Breast epithelium (tissue), 3 donors: Measurements from ENCODE around the gene CTSE.

Source experiments
- CTCF ChIP-seq, 3 donors: fragments of 450-650 bp; IDR thresholded peaks; one replicate each; pipeline ENCODE4 v1.5.1; 2016 to 2017; ENCODE audit warnings: antibody characterized with exemption in 3 of 3, mild to moderate bottlenecking in 3 of 3, moderate library complexity in 3 of 3
- POLR2A ChIP-seq: fragments of 450-650 bp; IDR thresholded peaks from one replicate; pipeline ENCODE4 v1.6.1; 2016; ENCODE audit warnings: antibody characterized with exemption, mild to moderate bottlenecking, moderate library complexity

- no peak for TF ChIP-seq CTCF (IDR thresholded peaks at IDR 0.05)
- TF ChIP-seq POLR2A, result no peak
Measured at GRCh38 chr1:206002160-206002559, 21.5 kb downstream of the CTSE start.
